WTC11 (cell line): ENCODE measurements around the gene COL6A6.

Source experiments
- ZBTB43 ChIP-seq: sonication (generic); formaldehyde crosslinking; IDR thresholded peaks from 2 replicates; pipeline ENCODE4 v1.8.1; 2023; ENCODE audit warnings: mild to moderate bottlenecking, missing genetic modification reagents
- TF ChIP-seq, protein P1 (sequence below): fragments of 200-600 bp; IDR thresholded peaks from 2 replicates; pipeline ENCODE4 v1.8.0; 2022; ENCODE audit warnings: antibody characterized with exemption
- TF ChIP-seq, protein P2 (sequence below): sonication (generic); formaldehyde crosslinking; IDR thresholded peaks from 2 replicates; pipeline ENCODE4 v1.8.1; 2023; ENCODE audit warnings: mild to moderate bottlenecking, missing genetic modification reagents, moderate library complexity

- TF ChIP-seq, protein P1, sequence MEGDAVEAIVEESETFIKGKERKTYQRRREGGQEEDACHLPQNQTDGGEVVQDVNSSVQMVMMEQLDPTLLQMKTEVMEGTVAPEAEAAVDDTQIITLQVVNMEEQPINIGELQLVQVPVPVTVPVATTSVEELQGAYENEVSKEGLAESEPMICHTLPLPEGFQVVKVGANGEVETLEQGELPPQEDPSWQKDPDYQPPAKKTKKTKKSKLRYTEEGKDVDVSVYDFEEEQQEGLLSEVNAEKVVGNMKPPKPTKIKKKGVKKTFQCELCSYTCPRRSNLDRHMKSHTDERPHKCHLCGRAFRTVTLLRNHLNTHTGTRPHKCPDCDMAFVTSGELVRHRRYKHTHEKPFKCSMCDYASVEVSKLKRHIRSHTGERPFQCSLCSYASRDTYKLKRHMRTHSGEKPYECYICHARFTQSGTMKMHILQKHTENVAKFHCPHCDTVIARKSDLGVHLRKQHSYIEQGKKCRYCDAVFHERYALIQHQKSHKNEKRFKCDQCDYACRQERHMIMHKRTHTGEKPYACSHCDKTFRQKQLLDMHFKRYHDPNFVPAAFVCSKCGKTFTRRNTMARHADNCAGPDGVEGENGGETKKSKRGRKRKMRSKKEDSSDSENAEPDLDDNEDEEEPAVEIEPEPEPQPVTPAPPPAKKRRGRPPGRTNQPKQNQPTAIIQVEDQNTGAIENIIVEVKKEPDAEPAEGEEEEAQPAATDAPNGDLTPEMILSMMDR = no peak
- TF ChIP-seq ZBTB43 (CRISPR knock-in tag) = no peak
- TF ChIP-seq, protein P2, sequence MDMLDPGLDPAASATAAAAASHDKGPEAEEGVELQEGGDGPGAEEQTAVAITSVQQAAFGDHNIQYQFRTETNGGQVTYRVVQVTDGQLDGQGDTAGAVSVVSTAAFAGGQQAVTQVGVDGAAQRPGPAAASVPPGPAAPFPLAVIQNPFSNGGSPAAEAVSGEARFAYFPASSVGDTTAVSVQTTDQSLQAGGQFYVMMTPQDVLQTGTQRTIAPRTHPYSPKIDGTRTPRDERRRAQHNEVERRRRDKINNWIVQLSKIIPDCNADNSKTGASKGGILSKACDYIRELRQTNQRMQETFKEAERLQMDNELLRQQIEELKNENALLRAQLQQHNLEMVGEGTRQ (CRISPR knock-in tag) = no peak
Measured at GRCh38 chr3:130557336-130558035, 40.5 kb downstream of the COL6A6 start.
